Head of caudate nucleus (tissue), 42 donors: ENCODE measurements around the gene THRB.
A peak's percentile ranks its signal among the peaks of the same experiment; 100 is the strongest.

Source experiments
- DNase-seq, 42 donors: peaks; one replicate each; pipeline versions ENCODE4 v3.0.0 to v3.0.0-alpha.2; 2020 to 2021; ENCODE audit warnings: mixed read lengths in 7 of 42
- intact Hi-C: fragments of 100-400 bp; cut with DNase I; formaldehyde crosslinking; loops from one replicate; pipeline ENCODE4 v1.15.0; 2022

Gene THRB

DNA sequence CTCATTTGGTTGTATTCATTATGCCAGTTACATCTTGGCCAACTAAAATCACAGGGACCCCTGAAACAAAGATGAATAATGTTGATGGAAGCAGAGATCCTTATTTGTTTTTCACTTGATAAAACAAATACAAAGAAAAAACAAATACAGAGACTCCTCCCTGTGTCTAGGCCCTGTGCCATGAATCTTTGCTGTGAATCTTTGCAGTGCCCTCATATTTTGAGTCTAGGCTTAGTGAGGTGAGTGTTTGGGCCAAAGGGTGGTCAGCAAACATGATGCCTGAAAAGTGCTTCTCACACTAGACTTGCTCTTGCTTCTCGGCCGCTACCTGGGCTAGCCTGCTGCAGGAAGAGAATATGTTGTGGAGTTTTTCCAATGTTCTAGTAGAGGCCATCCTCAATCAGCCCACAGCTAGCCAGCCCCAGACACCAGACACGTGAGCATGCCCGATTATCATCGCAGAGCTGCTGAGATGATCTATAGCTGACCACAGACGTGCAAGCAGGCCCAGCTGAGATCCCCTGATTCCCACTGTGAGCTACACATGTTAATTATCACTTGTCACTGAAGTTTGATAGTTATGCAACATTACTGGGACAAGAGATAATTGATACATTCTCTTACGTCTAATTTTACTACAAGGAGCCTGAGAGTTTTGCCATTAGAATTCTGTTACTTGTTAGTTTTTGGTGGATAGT is 191.4 kb downstream of the THRB start:
- intact Hi-C loops = no loop called here
- no peak for DNase-seq

- DNase-seq = no peak
- intact Hi-C loops = no loop called here
Measured at GRCh38 chr3:24302396-24302795, 192.3 kb downstream of the THRB start.

GRCh38 chr3:24300949-24301348 is 193.7 kb downstream of the THRB start:
- no peak for DNase-seq
- intact Hi-C loops = no loop called here

DNA sequence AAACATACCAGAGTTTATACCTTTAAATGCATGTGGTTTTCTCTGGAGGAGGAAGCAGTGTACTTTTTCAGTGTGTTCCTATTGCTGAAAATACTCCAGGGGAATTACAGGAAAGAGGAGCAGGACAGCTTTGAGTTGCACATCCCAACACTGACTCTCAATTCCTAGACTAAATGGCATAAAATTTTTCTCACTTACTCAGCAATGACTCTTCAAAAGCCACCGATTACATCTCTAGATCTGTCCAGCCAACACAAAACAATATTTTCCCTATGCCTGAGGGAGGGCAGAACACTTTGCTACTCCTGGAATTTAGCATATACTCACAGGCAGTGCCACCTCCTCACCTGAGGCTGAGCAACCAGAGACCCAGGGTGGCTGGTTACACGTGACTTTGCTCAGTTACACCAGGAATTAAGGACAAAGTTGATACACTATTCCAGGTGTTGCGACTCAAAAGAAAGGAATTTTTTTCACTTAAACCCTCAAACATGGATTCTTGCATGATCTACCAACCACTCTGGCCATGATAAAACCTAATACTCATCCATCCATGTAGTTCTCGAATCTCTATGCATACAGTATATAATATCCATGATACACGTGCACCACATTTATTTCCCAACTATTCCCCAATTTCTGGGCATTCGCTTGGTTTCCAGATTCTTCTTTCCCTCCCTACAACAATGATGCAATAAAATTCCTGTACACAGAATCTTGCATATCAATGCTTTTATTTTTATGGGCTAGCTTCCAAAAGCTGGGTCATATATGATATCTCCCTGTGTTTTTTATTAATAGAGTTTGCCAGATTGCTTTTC is 194.6 kb downstream of the THRB start:
- intact Hi-C loops = no loop called here

DNA sequence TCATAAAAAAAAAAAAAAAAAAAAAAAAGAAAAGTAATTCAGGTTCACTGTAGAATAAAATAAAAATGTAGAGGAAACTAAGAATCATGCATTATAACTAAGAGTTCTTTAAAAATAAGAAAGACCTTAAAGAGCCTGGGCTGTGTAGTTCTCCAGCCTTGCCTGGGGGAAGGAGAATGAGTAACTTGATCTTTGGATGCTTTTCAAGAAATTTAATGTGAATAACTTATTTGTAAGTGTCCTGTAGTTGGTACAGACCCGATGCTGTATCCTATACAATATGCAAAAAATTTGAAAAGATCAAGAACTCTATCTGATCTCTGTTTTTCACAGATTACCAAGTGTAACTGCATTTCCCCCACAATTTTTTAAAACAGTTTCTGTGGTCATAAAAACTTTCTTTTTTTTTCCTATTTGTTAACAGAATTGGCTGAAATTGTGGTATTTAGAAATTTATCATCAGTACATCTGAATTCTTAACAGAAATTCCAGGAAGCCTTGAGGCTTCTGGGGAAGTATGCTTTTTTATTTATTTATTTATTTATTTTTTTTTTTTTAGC is 195.3 kb downstream of the THRB start:
- DNase-seq = no peak
- intact Hi-C loops = no loop called here

More for the DNA sequence above, 194.6 kb downstream of the THRB start:
- DNase-seq = no peak

DNA sequence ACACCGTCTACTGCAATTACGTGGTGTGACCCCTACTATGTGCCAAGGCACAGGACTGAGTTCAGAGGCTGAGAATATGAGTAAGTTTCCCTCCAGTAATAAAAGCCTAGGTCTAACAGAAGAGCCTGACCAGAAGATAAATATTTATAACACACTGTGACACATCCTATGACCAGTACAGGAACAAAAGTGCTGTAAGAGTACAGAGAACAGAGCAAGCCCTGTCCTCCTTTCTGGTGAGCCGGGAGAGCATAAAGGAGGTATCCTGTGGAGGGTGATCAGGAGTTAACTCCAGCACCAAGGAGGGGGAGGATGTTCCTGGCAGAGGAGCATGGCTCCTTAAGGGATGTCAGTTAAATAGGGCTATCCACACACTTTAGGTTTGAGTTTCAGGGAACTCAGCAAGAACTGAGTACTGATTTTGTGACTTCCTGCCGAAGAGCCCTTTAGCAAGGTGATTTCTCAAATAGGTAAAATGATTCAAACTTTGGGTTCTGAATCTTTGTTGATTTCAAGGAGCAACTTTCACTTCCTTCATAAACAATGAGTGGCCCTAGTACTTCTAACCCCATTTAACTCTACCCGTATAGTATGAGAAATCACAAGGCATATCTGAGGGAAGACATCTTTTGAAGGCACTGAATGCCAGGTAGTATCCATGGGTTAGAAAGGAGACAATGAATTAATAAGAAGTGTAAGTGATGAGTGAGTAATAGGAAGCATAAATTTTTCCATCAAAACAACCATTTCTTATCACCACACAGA is 198.0 kb downstream of the THRB start:
- intact Hi-C loops = no loop called here
- no peak for DNase-seq

DNA sequence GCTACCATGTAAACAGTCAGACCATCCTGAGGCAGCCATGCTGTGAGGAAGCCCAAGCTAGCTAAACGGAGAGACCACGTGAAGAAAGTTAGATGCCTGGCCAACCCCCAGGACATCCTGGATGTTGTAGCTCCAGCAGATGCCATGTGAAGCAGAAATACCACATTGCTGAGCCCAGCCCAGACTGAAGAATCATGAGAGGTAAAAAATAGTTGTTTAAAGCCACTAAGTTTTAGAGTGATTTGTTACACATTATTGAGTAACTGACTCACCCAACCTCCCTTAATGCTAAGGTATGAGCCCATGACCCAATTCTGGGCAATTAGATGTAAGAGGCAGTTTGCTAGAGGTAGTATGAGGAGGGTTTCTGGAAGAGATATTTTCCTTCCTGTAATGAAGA is 200.5 kb downstream of the THRB start:
- intact Hi-C loops = no loop called here
- no peak for DNase-seq

GRCh38 chr3:24291646-24292045 is 203.0 kb downstream of the THRB start:
- no peak for DNase-seq
- intact Hi-C loops = no loop called here

GRCh38 chr3:24290596-24290995 is 204.1 kb downstream of the THRB start:
- intact Hi-C loops = no loop called here

GRCh38 chr3:24288496-24289236 is 206.0 kb downstream of the THRB start:
- DNase-seq = peak; percentile 13 to 87 (median 66)
- intact Hi-C loops = no loop called here

More at GRCh38 chr3:24290596-24290995, 204.1 kb downstream of the THRB start:
- no peak for DNase-seq

- intact Hi-C loops = no loop called here
- peak in 14 of 42 donors; percentile 12 to 65 (median 36) for DNase-seq
Measured at GRCh38 chr3:24287755-24288450, 206.7 kb downstream of the THRB start.

DNA sequence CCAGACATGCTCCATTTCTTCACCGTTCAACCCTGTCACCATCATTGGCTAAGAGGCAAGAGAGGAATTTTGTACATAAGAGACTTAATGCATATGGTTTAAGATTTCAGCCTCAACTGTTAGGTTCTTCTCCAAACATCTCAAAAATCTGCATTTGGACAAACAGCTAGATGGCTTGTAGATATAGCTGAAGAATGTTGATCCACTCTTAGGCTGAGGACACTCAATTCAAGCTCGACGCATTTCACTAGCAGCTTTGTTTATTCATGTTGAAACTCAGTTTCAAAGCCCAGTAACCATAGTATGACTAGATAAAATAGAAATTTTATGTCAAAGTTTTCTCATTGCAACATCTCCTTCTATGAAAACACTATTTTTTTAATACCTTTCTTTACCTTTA is 208.2 kb downstream of the THRB start:
- intact Hi-C loops = no loop called here
- DNase-seq = no peak

DNA sequence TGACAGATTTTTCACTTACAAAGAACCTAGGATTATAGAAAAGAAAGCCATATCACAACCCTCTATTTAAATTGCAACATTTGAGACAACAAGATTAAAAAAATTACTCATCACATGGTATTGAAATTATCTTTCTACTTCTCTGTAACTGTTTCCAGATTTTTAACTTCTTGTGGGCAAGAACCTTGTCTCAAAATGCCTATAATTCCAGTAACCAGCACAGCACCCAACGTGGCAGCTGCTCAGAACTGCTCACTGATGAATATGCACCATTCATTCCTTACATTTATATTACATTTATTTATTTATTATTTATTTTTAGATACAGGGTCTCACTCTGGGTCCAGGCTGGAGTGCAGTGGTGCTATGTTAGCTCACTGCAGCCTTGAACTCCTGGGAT is 216.1 kb downstream of the THRB start:
- no peak for DNase-seq
- intact Hi-C loops = no loop called here

DNA sequence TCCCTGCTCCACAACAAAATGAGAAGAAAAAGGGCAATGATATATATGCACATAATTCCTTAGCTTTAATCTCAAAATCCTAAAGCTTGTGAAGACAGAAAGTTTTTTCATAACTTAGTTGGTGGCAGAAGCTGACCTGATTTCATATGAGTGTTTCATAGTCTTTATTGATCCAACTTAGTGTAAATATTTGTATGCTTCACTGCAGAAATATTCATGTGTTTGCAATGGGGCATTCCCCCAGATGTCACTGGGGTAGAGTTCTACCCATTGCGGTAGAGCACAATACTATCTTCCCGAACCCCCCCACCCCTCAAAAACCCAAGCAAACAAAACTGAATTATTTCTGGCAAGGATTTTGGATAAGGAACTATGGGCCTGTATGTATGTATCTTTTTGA is 221.2 kb downstream of the THRB start:
- intact Hi-C loops = no loop called here
- no peak for DNase-seq

DNA sequence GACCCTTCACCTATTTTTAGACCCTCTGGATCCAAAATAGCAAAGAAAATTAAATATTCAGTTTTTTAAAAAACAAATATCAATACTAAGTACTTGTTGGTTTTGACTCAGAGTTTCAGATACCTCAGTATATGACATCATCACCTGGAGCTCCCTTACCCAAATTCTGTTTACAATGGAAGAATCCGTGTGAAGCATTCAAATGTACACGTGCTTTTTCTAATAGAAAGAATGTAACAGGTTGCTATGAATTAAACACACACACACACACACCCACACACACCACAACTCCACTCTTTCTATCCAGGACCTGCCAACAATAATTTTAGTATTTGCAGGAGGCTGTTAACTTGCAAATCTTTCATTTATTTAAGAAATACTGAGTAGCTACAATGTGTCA is 221.8 kb downstream of the THRB start:
- no peak for DNase-seq
- intact Hi-C loops = no loop called here

DNA sequence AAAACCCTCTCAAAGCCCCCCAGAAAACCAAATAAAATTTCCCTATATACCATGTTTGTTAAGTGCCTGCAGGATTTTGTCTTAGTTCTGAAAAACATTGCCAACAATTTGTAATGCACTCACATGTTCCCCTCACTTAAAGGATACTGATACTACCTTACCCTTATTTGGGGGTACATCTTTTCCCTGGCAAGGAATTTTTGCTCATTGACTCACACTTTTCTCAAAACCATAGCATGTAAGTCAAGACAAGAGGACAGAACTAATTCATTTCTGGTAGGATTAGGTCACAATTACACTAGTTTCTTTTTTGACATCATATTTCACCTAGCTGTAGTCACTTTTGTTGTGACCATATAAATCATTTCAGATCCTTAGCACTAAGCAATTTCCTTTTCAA is 222.2 kb downstream of the THRB start:
- intact Hi-C loops = no loop called here
- DNase-seq = no peak

DNA sequence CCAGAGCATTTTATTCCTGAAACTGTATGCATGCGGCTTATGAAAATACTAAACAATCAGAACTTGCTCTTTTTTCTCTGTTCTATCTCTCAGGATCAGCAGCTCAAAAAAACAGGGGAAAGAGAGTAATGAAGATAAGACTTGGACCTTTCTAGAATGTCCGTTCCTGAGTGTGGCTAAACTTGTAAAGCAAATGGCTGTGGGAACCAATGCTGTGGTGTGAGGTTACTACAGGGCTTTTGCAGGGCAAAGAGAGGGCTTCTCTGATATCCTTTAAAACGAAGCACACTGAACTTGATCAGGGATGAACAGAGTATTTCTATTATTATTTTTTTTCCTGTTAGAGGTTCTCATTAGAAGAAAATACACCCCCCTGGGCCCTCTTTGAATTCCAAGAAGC is 223.4 kb downstream of the THRB start:
- intact Hi-C loops = no loop called here
- no peak for DNase-seq

DNA sequence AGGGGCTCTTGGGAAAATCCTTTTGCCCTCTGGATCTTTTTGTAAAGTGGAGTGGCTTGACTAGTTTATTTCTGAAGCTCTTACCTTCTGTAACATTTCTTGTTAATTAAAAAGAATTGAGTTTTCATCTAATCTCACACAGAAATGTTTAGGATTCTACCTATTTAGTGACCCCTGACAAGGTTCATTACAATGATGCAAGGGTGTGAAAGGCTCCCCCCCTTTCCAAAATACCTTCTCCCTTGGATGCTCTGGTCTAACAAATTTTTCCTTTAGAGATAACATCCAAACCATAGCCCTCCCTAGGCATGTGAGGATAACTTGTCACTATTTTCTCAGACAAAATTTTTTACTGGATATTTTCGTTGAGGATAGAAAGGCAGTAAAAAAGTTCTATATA is 223.9 kb downstream of the THRB start:
- intact Hi-C loops = no loop called here
- no peak for DNase-seq
